Nephron (organoid): ENCODE measurements around the gene UBE3B.

Experiments used
- H3K27ac Mint-ChIP-seq, 3 experiments: 2 replicates each; pipeline ENCODE4 v1.8.0; 2020; ENCODE audit warnings: mixed read lengths in 3 of 3, mild to moderate bottlenecking in 2 of 3, moderate library complexity in 1 of 3
- H3K27me3 Mint-ChIP-seq: 2 replicates; pipeline ENCODE4 v1.8.0; 2021; ENCODE audit warnings: low read depth, mild to moderate bottlenecking, moderate library complexity, mixed read lengths
- H3K36me3 Mint-ChIP-seq: 2 replicates; pipeline ENCODE4 v1.8.0; 2020; ENCODE audit warnings: low read depth, mixed read lengths
- H3K4me1 Mint-ChIP-seq: 2 replicates; pipeline ENCODE4 v1.8.0; 2020; ENCODE audit warnings: mixed read lengths
- H3K4me3 Mint-ChIP-seq, 3 experiments: 2 replicates each; pipeline ENCODE4 v1.8.0; 2020; ENCODE audit warnings: mild to moderate bottlenecking in 3 of 3, mixed read lengths in 3 of 3, moderate library complexity in 2 of 3
- H3K9me3 Mint-ChIP-seq: 2 replicates; pipeline ENCODE4 v1.8.0; 2020; ENCODE audit warnings: mixed read lengths
- CTCF ChIP-seq, 3 experiments: fragments of 200-600 bp; sonication (generic); IDR thresholded peaks; one replicate each; pipeline ENCODE4 v1.5.0; 2021; ENCODE audit warnings: antibody characterized with exemption in 3 of 3; ENCODE audit not compliant: unreplicated experiment in 3 of 3

Gene UBE3B

DNA sequence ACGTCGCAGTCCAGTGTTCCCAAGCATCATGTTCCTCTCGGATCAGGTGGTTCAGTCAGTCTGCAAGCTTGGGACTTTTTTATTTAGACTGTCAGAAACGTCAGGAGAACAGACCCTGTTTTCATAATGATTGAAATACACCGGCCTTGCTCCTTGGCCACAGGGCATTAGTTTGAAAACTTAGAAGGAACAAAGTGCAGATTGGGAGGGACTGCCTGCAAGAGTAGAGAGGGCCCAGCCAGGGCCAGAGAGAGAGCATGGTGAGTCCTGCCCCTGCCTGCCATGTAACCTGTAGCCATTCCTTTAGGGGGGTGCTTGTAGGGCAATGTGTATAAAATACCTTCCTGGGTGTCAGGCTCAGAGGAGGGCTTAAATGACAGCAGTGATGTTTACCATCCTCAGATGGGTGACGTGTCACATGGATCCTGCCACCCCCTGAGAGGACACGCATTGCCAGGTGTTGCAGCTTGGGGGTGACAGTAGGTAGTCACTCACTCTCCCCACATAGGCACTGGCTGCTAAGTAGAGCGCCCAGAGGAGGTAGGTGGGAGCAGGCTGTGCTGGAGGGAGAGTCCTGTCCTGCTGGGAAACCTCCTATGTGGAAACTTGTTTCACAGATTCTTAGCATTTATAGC is 50.2 kb downstream of the UBE3B start:
- peaks cover 57% of the 10 kb centered on the region for H3K4me1 Mint-ChIP-seq
- H3K27me3 Mint-ChIP-seq = peaks cover 3% of the 10 kb centered on the region
- H3K36me3 Mint-ChIP-seq = peaks cover 51% of the 10 kb centered on the region
- TF ChIP-seq CTCF (IDR thresholded peaks at IDR 0.05; ENCODE audit: unreplicated experiment in 3 of 3) = no peak
- no peak overlapping the region for H3K4me3 Mint-ChIP-seq
- H3K9me3 Mint-ChIP-seq = no peaks in the 10 kb centered on the region
- H3K27ac Mint-ChIP-seq = peak overlapping the region in 2 of 3 experiments; percentile 11 to 21

GRCh38 chr12:109529691-109530640 is 52.5 kb downstream of the UBE3B start:
- peaks cover 44% of the 10 kb centered on the region for H3K36me3 Mint-ChIP-seq
- H3K9me3 Mint-ChIP-seq = no peaks in the 10 kb centered on the region
- no peaks in the 10 kb centered on the region for H3K27me3 Mint-ChIP-seq
- H3K4me1 Mint-ChIP-seq = peaks cover 47% of the 10 kb centered on the region
- H3K27ac Mint-ChIP-seq = peak overlapping the region; percentile 78 to 89 (median 83)
- no peak for TF ChIP-seq CTCF (IDR thresholded peaks at IDR 0.05; ENCODE audit: unreplicated experiment in 3 of 3)
- H3K4me3 Mint-ChIP-seq = peak overlapping the region; percentile 41 to 86 (median 70)

GRCh38 chr12:109531411-109531810 is 54.0 kb downstream of the UBE3B start:
- TF ChIP-seq CTCF (IDR thresholded peaks at IDR 0.05; ENCODE audit: unreplicated experiment in 3 of 3) = no peak
- Mint-ChIP-seq H3K4me3 (peak overlapping the region in 2 of 3 experiments; percentile 26 to 86), H3K27me3 (no peaks in the 10 kb centered on the region), H3K36me3 (peaks cover 44% of the 10 kb centered on the region), H3K4me1 (peaks cover 50% of the 10 kb centered on the region), H3K9me3 (no peaks in the 10 kb centered on the region), H3K27ac (peak overlapping the region in 1 of 3 experiments; percentile 78)

GRCh38 chr12:109532721-109533486 is 55.5 kb downstream of the UBE3B start:
- H3K27ac Mint-ChIP-seq = peak overlapping the region; percentile 51 to 60 (median 52)
- no peak for TF ChIP-seq CTCF (IDR thresholded peaks at IDR 0.05; ENCODE audit: unreplicated experiment in 3 of 3)
- peak overlapping the region in 2 of 3 experiments; percentile 17 to 86 for H3K4me3 Mint-ChIP-seq
- H3K27me3 Mint-ChIP-seq = no peaks in the 10 kb centered on the region
- H3K4me1 Mint-ChIP-seq = peaks cover 47% of the 10 kb centered on the region
- H3K36me3 Mint-ChIP-seq = peaks cover 37% of the 10 kb centered on the region
- H3K9me3 Mint-ChIP-seq = no peaks in the 10 kb centered on the region

- Mint-ChIP-seq H3K4me3 (peak overlapping the region in 1 of 3 experiments; percentile 71), H3K27ac (peak overlapping the region in 1 of 3 experiments; percentile 52), H3K36me3 (peaks cover 32% of the 10 kb centered on the region), H3K4me1 (peaks cover 47% of the 10 kb centered on the region), H3K9me3 (no peaks in the 10 kb centered on the region), H3K27me3 (no peaks in the 10 kb centered on the region)
- TF ChIP-seq CTCF (IDR thresholded peaks at IDR 0.05; ENCODE audit: unreplicated experiment in 3 of 3) = no peak
These were observed 56.0 kb downstream of the UBE3B start for GRCh38 chr12:109533487-109533740.
